ENCODE data around the gene MAGED4. TPM values are rescaled to one million over a fixed set of nuclear protein-coding genes. Genes with fewer than 3 reads are reported as not detected.
"Not testable (repeated sequence)": the region's sequence is repeated elsewhere in the genome, so short reads cannot be mapped to it uniquely, and the experiment has no call there.

Gene MAGED4
- total RNA-seq, 2 donors from 2014 or later: 0.27 to 0.63 TPM

DNA sequence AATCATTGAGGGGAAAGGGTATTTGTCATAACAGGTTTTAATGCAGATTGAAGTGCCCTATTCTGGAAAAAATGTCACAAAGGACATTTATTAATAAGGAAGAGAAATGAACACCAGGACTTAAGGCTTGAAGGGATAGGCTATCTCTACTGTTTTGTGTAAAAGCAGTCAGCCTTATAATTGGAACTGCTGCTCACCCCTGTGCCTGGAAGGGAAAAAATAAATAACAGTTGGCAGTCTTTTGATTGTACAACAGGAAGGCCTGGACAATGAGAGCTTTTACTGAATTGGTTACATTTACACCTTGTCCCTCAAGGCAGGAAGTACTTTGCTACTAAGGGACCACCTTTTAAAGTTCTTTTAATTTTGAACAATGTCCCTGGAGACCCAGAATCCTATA lies 17.8 kb upstream of the MAGED4 start:
- no peak for ATAC-seq (ENCODE audit: insufficient number of reproducible peaks, low FRiP score, low read depth)
- H3K9me3 ChIP-seq: no peaks in the 10 kb centered on the region
- TF ChIP-seq, protein P1, sequence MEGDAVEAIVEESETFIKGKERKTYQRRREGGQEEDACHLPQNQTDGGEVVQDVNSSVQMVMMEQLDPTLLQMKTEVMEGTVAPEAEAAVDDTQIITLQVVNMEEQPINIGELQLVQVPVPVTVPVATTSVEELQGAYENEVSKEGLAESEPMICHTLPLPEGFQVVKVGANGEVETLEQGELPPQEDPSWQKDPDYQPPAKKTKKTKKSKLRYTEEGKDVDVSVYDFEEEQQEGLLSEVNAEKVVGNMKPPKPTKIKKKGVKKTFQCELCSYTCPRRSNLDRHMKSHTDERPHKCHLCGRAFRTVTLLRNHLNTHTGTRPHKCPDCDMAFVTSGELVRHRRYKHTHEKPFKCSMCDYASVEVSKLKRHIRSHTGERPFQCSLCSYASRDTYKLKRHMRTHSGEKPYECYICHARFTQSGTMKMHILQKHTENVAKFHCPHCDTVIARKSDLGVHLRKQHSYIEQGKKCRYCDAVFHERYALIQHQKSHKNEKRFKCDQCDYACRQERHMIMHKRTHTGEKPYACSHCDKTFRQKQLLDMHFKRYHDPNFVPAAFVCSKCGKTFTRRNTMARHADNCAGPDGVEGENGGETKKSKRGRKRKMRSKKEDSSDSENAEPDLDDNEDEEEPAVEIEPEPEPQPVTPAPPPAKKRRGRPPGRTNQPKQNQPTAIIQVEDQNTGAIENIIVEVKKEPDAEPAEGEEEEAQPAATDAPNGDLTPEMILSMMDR (IDR thresholded peaks at IDR 0.05): no peak

DNA sequence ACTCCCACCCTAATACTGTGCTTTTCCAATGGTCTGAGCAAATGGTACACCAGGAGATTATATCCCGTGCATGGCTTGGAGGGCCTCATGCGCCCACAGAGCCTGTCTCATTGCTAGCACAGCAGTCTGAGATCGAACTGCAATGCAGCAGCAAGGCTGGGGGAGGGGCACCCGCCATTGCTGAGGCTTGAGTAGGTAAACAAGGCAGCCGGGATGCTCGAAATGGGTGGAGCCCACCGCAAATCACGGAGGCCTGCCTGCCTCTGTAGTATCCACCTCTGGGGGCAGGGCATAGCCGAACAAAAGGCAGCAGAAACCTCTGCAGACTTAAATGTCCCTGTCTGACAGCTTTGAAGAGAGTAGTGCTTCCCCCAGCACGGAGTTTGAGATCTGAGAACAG lies 13.6 kb upstream of the MAGED4 start:
- not testable (repeated sequence) for DNase-seq (ENCODE audit: low spot score); H3K36me3 ChIP-seq; ATAC-seq (ENCODE audit: insufficient number of reproducible peaks, low FRiP score, low read depth); H3K9me3 ChIP-seq; H3K27ac ChIP-seq; H3K4me1 ChIP-seq (ENCODE audit: control insufficient read depth in 1 of 2, low read depth in 2 of 2); H3K27me3 ChIP-seq (replicated peaks; ENCODE audit: insufficient read depth); H3K4me3 ChIP-seq

More for the DNA sequence above, 17.8 kb upstream of the MAGED4 start:
- Histone ChIP-seq H3K27ac (no peak overlapping the region), H3K4me1 (ENCODE audit: control insufficient read depth in 1 of 2, low read depth in 2 of 2) (no peaks in the 10 kb centered on the region), H3K36me3 (no peaks in the 10 kb centered on the region), H3K27me3 (replicated peaks; ENCODE audit: insufficient read depth) (no peaks in the 10 kb centered on the region), H3K4me3 (no peak overlapping the region)
- DNase-seq (ENCODE audit: low spot score): no peak

DNA sequence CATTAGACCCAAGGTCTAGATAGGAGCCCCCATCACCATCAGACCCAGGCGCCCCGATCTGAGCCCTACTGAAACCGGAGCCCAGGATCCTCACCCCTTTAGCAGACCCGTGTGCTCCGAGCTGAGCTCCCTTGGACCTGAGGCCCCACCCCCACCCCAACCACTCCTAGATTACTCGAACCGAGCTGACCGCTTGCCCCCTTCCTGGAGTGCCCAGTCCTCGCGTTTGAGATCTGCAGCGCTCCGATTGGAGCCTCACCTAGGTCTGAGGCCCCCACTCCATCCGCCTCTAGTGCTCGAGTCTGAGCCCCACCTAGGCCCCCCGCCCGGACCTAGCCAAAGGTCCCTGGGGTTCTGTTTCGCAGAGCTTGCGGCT lies 378 bp downstream of the MAGED4 start:
- not testable (repeated sequence) for H3K4me1 ChIP-seq (ENCODE audit: control insufficient read depth in 1 of 2, low read depth in 2 of 2); H3K27me3 ChIP-seq (replicated peaks; ENCODE audit: insufficient read depth); ATAC-seq (ENCODE audit: insufficient number of reproducible peaks, low FRiP score, low read depth); H3K4me3 ChIP-seq; H3K36me3 ChIP-seq; H3K27ac ChIP-seq; H3K9me3 ChIP-seq; DNase-seq (ENCODE audit: low spot score)

DNA sequence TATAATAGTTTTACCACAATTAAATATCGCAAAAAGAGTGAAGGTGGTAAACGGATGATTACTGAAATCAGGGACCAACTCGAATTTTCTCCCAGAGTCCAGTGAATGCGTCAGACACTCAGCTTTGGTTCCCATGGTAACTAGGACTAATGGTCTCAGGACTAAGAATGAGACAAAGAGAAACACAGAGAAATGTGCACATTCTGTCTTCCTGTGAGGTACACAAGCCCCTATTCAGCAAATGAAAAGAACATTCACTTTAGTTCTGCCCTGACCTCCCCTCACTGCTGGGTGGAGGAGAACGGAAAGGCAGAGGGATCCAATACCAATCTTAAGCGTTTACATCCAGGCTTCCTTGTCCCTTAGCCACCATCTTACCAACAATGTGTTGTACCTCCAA lies 26.7 kb downstream of the MAGED4 start:
- not testable (repeated sequence) for H3K4me1 ChIP-seq (ENCODE audit: control insufficient read depth in 1 of 2, low read depth in 2 of 2); H3K27me3 ChIP-seq (replicated peaks; ENCODE audit: insufficient read depth); H3K4me3 ChIP-seq; H3K9me3 ChIP-seq; H3K27ac ChIP-seq; DNase-seq (ENCODE audit: low spot score); ATAC-seq (ENCODE audit: insufficient number of reproducible peaks, low FRiP score, low read depth); H3K36me3 ChIP-seq

DNA sequence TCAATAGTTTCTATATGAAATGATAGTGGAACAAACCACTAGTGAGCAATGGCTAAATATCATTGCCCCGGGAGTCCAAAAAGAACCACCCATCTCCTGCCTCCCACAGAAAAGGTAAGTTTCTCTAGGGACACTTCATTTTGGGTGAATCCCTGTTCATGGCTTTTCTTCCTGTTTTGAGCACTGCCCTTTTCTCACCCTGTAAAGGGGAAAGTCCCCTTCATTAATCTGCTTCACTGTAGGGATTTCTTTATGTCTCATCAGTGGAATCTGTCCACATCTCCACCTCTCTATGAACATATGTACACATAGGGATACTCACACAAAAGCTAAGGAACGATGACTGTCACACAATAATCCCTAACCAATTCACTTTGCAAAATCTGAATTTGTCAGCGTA lies 28.6 kb downstream of the MAGED4 start:
- Histone ChIP-seq H3K27ac (no peak overlapping the region), H3K4me3 (no peak overlapping the region)
- ATAC-seq (ENCODE audit: insufficient number of reproducible peaks, low FRiP score, low read depth): no peak

DNA sequence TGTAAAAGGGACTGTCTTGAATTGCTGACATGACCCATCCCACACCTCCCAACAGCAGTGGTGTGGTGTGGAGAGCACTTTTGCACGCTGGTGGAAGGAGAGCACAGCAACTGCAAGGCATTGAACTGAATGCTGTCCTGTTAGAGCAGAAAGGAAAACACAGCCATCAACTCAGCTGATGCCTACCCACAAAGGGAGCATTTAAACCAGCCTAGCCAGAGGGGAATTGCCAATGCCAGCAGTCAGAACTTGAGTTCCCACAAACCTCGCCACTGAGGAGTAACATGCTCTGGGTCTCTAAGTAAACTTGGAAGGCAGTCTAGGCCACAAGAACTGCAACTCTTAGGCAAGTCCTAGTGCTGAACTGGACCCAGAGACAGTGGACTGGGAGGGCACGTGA lies 31.9 kb downstream of the MAGED4 start:
- Histone ChIP-seq H3K27ac (no peak overlapping the region), H3K4me1 (ENCODE audit: control insufficient read depth in 1 of 2, low read depth in 2 of 2) (no peaks in the 10 kb centered on the region), H3K36me3 (no peaks in the 10 kb centered on the region), H3K4me3 (no peak overlapping the region), H3K9me3 (no peaks in the 10 kb centered on the region), H3K27me3 (replicated peaks; ENCODE audit: insufficient read depth) (no peaks in the 10 kb centered on the region)
- TF ChIP-seq, protein P1 (IDR thresholded peaks at IDR 0.05): no peak
- ATAC-seq (ENCODE audit: insufficient number of reproducible peaks, low FRiP score, low read depth) (no peak), DNase-seq (ENCODE audit: low spot score) (no peak)

More for the DNA sequence above, 28.6 kb downstream of the MAGED4 start:
- Histone ChIP-seq H3K36me3 (no peaks in the 10 kb centered on the region), H3K9me3 (no peaks in the 10 kb centered on the region), H3K4me1 (ENCODE audit: control insufficient read depth in 1 of 2, low read depth in 2 of 2) (no peaks in the 10 kb centered on the region), H3K27me3 (replicated peaks; ENCODE audit: insufficient read depth) (no peaks in the 10 kb centered on the region)
- TF ChIP-seq, protein P1 (IDR thresholded peaks at IDR 0.05): no peak
- DNase-seq (ENCODE audit: low spot score): no peak

DNA sequence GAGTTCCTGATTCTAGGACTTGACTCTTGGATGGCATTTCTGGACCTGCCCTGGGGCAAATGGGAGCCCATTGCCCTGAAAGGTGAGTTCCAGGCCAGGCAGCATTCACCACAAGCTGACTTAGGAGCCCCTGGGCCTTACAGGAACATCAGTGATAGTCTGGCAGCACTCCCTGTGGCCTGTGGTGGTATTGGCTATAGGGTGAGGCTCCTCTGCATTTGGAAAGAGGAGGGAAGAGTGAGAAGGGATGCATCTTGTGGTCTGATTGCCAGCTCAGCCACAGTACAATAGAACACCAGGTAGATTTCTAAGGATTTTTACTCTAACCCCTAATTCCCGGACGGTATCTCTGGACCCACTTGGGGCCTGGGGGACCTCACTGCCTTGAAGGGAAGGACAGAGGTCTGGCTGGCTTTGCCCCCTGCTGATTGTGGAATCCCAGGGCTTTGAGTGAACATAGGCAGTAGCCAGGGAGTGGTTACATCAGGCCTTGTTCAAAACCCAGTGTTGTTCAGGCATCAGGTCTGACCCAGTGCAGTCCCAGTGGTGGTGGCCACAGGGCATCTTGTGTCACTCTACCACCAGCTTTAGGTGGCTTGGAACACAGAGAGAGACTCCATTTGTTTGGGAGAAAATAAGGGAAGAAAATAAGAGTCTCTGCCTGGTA lies 32.9 kb downstream of the MAGED4 start:
- ATAC-seq (ENCODE audit: insufficient number of reproducible peaks, low FRiP score, low read depth): no peak
- TF ChIP-seq, protein P1 (IDR thresholded peaks at IDR 0.05): no peak

More for the DNA sequence above, 32.9 kb downstream of the MAGED4 start:
- no peak for DNase-seq (ENCODE audit: low spot score)
- no peak overlapping the region for H3K4me3 ChIP-seq
- no peaks in the 10 kb centered on the region for H3K9me3 ChIP-seq
- H3K27ac ChIP-seq: no peak overlapping the region
- no peaks in the 10 kb centered on the region for H3K4me1 ChIP-seq (ENCODE audit: control insufficient read depth in 1 of 2, low read depth in 2 of 2)
- H3K36me3 ChIP-seq: no peaks in the 10 kb centered on the region
- no peaks in the 10 kb centered on the region for H3K27me3 ChIP-seq (replicated peaks; ENCODE audit: insufficient read depth)

Measured in thoracic aorta (tissue), 2 donors.